DMS 273 treated with DMSO at 0.1 percent for 48 hours (cell line): ENCODE data around the gene MYBBP1A.
"Not testable (repeated sequence)": the region's sequence is repeated elsewhere in the genome, so short reads cannot be mapped to it uniquely, and the experiment has no call there.

Experiments used
- DNase-seq: peaks from one replicate; lab custom pipeline; 2025; lab: John Stamatoyannopoulos, UW

The MYBBP1A gene

GRCh38 chr17:4554997-4555799 lies at the start of gene MYBBP1A:
TSS of gene MYBBP1A (minus strand) at chr17:4555384. CDS start at chr17:4555324, 60 bp downstream.
- peak; percentile 75 for DNase-seq

GRCh38 chr17:4604736-4605135 lies 49.6 kb upstream of the MYBBP1A start:
- not testable (repeated sequence) for DNase-seq

GRCh38 chr17:4604111-4604644 lies 49.0 kb upstream of the MYBBP1A start:
- DNase-seq: peak; percentile 92

- DNase-seq: no peak
Observed at GRCh38 chr17:4602041-4602440, 46.9 kb upstream of the MYBBP1A start.

GRCh38 chr17:4601326-4601725 lies 46.1 kb upstream of the MYBBP1A start:
- DNase-seq: no peak

- DNase-seq: no peak
Observed at GRCh38 chr17:4600563-4600962, 45.4 kb upstream of the MYBBP1A start.

GRCh38 chr17:4599505-4600281 lies 44.5 kb upstream of the MYBBP1A start:
- DNase-seq: peak; percentile 51

GRCh38 chr17:4598776-4599504 lies 43.8 kb upstream of the MYBBP1A start:
- no peak for DNase-seq

- DNase-seq: no peak
Observed at GRCh38 chr17:4597975-4598374, 42.8 kb upstream of the MYBBP1A start.

GRCh38 chr17:4596636-4597380 lies 41.6 kb upstream of the MYBBP1A start:
- DNase-seq: no peak

- DNase-seq: not testable (repeated sequence)
Observed at GRCh38 chr17:4595685-4596342, 40.6 kb upstream of the MYBBP1A start.

- no peak for DNase-seq
Observed at GRCh38 chr17:4594931-4595684, 39.9 kb upstream of the MYBBP1A start.

- no peak for DNase-seq
Observed at GRCh38 chr17:4594406-4594805, 39.2 kb upstream of the MYBBP1A start.

- DNase-seq: no peak
Observed at GRCh38 chr17:4593021-4593421, 37.8 kb upstream of the MYBBP1A start.

GRCh38 chr17:4592240-4593005 lies 37.2 kb upstream of the MYBBP1A start:
- no peak for DNase-seq

- DNase-seq: no peak
Observed at GRCh38 chr17:4591529-4591928, 36.3 kb upstream of the MYBBP1A start.

- DNase-seq: no peak
Observed at GRCh38 chr17:4590981-4591453, 35.8 kb upstream of the MYBBP1A start.

GRCh38 chr17:4590042-4590441 lies 34.9 kb upstream of the MYBBP1A start:
- DNase-seq: not testable (repeated sequence)

GRCh38 chr17:4588898-4589625 lies 33.9 kb upstream of the MYBBP1A start:
- no peak for DNase-seq
